Kidney epithelial cell (primary cell): ENCODE results near the gene RNH1. TPM values are rescaled to one million over a fixed set of nuclear protein-coding genes. Genes with fewer than 3 reads are reported as not detected.

Experiments used
- DNase-seq: peaks from one replicate; pipeline ENCODE4 v3.0.0-alpha.2; 2010; ENCODE audit warnings: low read depth
- H3K27me3 ChIP-seq: 2 replicates; pipeline ENCODE4 v1.6.0; 2011; ENCODE audit warnings: low read length; ENCODE audit not compliant: control insufficient read depth, insufficient read depth
- H3K36me3 ChIP-seq: 2 replicates; pipeline ENCODE4 v1.5.1; 2011; ENCODE audit warnings: low read length; ENCODE audit not compliant: control insufficient read depth, insufficient read depth
- H3K4me3 ChIP-seq: 2 replicates; pipeline ENCODE4 v1.5.1; 2011; ENCODE audit warnings: low read depth, mild to moderate bottlenecking, control low read depth, low read length
- CTCF ChIP-seq: IDR thresholded peaks from 2 replicates; pipeline ENCODE4 v1.5.1; 2011; ENCODE audit warnings: mild to moderate bottlenecking, moderate library complexity, low read length, control low read depth, inconsistent platforms; ENCODE audit not compliant: insufficient read depth, poor library complexity, severe bottlenecking
- total RNA-seq: library from RNA; depleted of rRNA; stranded (reverse); fragments of >200 nt; gene quantifications from 2 replicates; pipeline ENCODE4 v1.2.3, GENCODE V29; 2015

Gene RNH1
- total RNA-seq, 1 donor from 2014 or later, result 229 TPM

DNA sequence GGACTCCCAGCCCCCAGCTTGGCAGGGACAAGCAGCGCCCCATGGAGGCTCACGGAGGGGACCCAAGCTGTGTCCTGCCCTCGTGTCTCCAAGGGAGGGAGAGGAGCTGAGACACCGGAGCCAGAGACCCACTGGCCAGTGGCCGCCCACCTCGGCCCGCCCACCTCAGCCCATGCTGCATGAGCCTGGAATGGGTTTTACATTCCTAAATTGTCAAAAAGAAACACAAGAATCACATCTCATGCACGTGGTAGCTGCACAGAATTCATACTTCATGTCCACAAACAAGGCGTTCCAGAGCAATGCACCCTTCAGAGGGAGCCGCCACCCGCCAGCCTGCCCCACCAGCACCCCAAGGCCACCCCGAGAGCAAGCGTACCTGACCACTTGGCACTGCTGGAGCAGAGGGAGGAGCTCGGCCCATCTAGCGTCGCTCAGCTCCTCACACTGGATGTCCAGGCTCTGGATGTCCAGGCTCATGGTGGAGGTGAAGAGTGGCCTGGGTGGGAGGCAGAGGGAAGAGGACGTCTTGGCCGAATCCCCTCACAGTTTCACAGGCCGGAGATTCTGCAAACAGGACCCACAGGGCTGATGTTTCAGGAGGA lies 5.3 kb downstream of the RNH1 start:
- DNase-seq, result no peak
- no peak for TF ChIP-seq CTCF
- peaks cover 17% of the 10 kb centered on the region for H3K36me3 ChIP-seq
- H3K27me3 ChIP-seq, result no peaks in the 10 kb centered on the region
- H3K4me3 ChIP-seq, result no peak overlapping the region

DNA sequence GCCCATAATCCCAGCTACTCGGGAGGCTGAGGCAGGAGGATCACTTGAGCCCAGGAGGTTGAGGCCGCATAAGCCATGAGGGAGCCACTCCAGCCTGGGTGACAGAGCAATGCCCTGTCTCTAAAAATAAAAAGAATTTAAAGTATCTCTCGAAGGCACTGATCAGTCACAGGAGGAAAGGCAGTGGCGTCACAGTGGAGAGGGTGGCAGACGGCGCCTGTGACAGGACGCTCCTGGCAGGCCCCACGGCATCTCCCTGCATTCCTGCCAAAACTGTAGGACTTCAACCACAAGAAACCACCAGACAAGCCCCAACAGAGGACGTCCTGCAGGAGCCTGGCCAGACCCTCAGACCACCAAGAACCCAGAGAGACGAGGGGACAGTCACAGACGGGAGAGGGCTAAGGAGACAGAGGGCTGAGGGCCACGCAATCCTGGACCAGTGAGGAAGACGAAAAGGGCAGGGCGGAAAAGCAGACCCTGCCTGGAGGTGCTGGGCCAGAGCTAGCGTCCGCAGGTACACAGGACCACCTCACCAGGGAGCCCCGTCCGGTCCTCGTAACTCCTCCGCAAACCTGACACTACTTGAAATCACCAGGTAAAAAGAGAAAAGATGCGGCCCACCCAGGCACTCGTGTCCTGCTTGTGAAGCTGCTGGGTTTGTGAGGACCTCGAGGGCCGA lies 5.9 kb downstream of the RNH1 start:
- no peak for TF ChIP-seq CTCF
- Histone ChIP-seq H3K4me3 (no peak overlapping the region), H3K36me3 (peaks cover 17% of the 10 kb centered on the region)

DNA sequence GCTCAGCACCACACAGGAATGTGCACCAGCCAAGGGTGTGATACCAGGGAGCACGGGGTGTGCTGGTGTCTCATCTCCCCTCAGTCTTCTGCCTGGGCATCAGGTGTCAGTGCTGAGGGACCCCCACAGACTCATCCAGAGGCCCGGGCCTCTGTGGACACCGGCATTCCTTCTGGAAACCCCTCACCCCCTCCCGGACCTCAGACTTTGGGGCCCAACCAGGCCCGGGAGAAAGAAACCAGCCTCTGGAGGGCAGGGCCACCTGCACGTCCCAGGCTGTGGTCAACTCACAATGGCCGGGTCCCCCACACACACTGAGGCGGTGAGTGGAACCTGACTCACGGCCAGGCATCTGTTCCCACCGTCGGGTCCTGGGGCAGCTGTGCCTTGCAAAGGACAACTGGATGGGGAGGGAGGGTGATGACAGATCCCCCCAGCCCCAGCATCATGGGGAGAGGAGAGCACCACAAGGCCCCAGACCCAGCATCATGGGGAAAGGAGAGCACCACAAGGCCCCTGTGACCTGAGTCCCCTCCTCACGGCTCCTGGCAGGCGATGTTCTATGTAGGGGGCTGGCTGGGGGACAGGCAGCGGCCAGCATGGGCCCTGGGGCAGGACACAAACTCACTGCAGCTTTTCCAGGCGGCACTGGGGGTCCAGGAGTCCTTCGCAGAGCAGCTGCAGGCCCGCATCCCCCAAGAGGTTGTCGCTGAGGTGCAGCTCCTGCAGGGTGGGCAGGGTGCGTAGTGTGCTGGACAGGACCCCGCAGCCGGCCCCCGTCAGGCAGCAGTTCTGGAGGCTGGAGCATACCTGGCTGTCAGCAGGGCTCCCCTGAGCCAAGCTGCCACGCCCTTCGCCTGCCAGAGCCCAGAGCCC lies 7.6 kb downstream of the RNH1 start:
- Histone ChIP-seq H3K27me3 (no peaks in the 10 kb centered on the region), H3K36me3 (peaks cover 18% of the 10 kb centered on the region), H3K4me3 (no peak overlapping the region)
- no peak for DNase-seq
- no peak for TF ChIP-seq CTCF

More for the DNA sequence above, 5.9 kb downstream of the RNH1 start:
- no peak for DNase-seq
- H3K27me3 ChIP-seq, result no peaks in the 10 kb centered on the region

GRCh38 chr11:498297-499181 lies 8.5 kb downstream of the RNH1 start:
- TF ChIP-seq CTCF, result no peak
- peaks cover 18% of the 10 kb centered on the region for H3K36me3 ChIP-seq
- no peak overlapping the region for H3K4me3 ChIP-seq
- no peak for DNase-seq
- no peaks in the 10 kb centered on the region for H3K27me3 ChIP-seq

- TF ChIP-seq CTCF, result no peak
- no peaks in the 10 kb centered on the region for H3K27me3 ChIP-seq
- no peak overlapping the region for H3K4me3 ChIP-seq
- H3K36me3 ChIP-seq, result peaks cover 18% of the 10 kb centered on the region
- DNase-seq, result no peak
These were observed 9.3 kb downstream of the RNH1 start for GRCh38 chr11:497565-498296.
